ENCODE data around the gene MARS2.
"Not testable (repeated sequence)": the region's sequence is repeated elsewhere in the genome, so short reads cannot be mapped to it uniquely, and the experiment has no call there.

DNA sequence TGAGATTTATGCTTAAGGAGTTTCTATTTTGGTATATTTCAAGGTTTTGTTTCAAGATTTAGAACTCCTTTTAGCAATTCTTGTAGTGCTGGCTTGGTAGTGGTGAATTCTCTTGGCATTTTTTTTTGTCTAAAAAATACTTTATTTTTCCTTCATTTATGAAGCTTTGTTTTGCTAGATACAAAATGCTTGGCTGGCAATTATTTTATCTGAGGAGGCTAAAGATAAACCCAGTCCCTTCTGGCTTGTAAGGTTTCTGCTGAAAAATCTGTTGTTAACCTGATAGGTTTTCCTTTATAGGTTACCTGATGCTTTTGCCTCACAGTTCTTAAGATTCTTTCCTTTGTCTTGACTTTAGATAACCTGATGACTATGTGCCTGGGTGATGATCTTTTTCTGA, 5.4 kb upstream of the MARS2 start:
- TF ChIP-seq, protein P1, sequence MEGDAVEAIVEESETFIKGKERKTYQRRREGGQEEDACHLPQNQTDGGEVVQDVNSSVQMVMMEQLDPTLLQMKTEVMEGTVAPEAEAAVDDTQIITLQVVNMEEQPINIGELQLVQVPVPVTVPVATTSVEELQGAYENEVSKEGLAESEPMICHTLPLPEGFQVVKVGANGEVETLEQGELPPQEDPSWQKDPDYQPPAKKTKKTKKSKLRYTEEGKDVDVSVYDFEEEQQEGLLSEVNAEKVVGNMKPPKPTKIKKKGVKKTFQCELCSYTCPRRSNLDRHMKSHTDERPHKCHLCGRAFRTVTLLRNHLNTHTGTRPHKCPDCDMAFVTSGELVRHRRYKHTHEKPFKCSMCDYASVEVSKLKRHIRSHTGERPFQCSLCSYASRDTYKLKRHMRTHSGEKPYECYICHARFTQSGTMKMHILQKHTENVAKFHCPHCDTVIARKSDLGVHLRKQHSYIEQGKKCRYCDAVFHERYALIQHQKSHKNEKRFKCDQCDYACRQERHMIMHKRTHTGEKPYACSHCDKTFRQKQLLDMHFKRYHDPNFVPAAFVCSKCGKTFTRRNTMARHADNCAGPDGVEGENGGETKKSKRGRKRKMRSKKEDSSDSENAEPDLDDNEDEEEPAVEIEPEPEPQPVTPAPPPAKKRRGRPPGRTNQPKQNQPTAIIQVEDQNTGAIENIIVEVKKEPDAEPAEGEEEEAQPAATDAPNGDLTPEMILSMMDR (IDR thresholded peaks at IDR 0.05) = not testable (repeated sequence)
- not testable (repeated sequence) for TF ChIP-seq POLR2A (IDR thresholded peaks at IDR 0.05)
